Measurements from ENCODE around the gene FHOD3. TPM values are rescaled to one million over a fixed set of nuclear protein-coding genes. Genes with fewer than 3 reads are reported as not detected.
A peak's percentile ranks its signal among the peaks of the same experiment; 100 is the strongest.

FHOD3 gene
- polyA plus RNA-seq, 2 of the 4 experiments (the other 2 are of a cell fraction) = 2.5 to 3.6 TPM

DNA sequence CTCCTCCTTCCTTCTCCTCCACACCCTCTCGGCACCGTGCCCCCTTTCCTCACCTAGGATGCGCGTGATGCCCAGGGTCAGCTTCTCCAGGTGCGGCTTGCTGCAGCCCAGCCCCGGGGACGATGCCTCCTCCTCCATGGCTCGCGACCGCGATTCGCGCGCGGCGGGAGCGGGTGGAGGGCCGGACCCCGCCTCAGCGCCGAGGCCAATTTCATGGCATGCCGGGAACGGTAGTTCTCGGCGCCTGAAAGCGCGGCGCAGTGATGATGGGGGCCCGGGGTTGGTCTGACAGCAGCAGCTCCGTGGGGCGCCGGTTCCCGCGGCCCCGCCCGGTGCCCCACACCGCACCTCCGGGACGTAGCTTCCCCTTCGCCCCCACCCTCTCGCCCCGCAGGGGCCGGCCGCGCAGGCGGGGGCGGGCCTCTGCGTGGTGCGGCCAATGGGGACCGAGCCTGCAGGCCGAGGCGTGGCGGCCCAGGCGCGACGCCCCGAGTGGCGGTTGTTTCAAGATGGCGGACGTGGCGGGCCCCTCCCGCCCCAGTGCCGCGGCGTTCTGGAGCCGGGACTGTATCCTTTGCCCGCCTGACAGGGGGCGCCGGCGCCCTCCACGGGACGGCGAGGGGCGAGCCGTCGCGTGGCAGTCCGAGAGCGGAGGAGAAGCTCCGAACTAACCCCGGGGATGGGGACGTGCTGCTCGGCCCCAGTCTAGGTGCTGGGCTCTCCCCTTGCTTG, 531.3 kb downstream of the FHOD3 start, which contains the start of the genes KIAA1328 and TPGS2 (continued):
- TF ChIP-seq, protein P1, sequence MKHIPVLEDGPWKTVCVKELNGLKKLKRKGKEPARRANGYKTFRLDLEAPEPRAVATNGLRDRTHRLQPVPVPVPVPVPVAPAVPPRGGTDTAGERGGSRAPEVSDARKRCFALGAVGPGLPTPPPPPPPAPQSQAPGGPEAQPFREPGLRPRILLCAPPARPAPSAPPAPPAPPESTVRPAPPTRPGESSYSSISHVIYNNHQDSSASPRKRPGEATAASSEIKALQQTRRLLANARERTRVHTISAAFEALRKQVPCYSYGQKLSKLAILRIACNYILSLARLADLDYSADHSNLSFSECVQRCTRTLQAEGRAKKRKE (CRISPR knock-in tag; IDR thresholded peaks at IDR 0.05; ENCODE audit: low read depth) = no peak
- TF ChIP-seq ZFP36 (IDR thresholded peaks at IDR 0.05; ENCODE audit: borderline replicate concordance, partially characterized antibody) (no peak), RARB (CRISPR knock-in tag; IDR thresholded peaks at IDR 0.05) (no peak), EHF (CRISPR knock-in tag; IDR thresholded peaks at IDR 0.05) (no peak), MAZ (IDR thresholded peaks at IDR 0.05; ENCODE audit: borderline replicate concordance, low read depth, low read length) (no peak), POLR2A (IDR thresholded peaks at IDR 0.05; ENCODE audit: low read length) (peak; percentile 53), HOXB13 (CRISPR knock-in tag; IDR thresholded peaks at IDR 0.05; ENCODE audit: low read depth) (no peak), TP53 (CRISPR knock-in tag; IDR thresholded peaks at IDR 0.05) (no peak), POLR2AphosphoS2 (conservative IDR thresholded peaks at IDR 0.05; ENCODE audit: low read length) (no peak), ZC3H11A (IDR thresholded peaks at IDR 0.05) (no peak), HEYL (CRISPR knock-in tag; IDR thresholded peaks at IDR 0.05) (no peak), PHF8 (IDR thresholded peaks at IDR 0.05; ENCODE audit: borderline replicate concordance, low read depth) (peak; percentile 61), EHMT2 (IDR thresholded peaks at IDR 0.05; ENCODE audit: low read depth) (no peak), RAD21 (conservative IDR thresholded peaks at IDR 0.05 in 1 of 2, IDR thresholded peaks at IDR 0.05 in 1 of 2) (peak in 1 of 2 experiments; percentile 12; a peak in 2 of 5 replicates)
- TF ChIP-seq, protein P2, sequence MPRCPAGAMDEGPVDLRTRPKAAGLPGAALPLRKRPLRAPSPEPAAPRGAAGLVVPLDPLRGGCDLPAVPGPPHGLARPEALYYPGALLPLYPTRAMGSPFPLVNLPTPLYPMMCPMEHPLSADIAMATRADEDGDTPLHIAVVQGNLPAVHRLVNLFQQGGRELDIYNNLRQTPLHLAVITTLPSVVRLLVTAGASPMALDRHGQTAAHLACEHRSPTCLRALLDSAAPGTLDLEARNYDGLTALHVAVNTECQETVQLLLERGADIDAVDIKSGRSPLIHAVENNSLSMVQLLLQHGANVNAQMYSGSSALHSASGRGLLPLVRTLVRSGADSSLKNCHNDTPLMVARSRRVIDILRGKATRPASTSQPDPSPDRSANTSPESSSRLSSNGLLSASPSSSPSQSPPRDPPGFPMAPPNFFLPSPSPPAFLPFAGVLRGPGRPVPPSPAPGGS (IDR thresholded peaks at IDR 0.05) = no peak
- TF ChIP-seq, protein P3, sequence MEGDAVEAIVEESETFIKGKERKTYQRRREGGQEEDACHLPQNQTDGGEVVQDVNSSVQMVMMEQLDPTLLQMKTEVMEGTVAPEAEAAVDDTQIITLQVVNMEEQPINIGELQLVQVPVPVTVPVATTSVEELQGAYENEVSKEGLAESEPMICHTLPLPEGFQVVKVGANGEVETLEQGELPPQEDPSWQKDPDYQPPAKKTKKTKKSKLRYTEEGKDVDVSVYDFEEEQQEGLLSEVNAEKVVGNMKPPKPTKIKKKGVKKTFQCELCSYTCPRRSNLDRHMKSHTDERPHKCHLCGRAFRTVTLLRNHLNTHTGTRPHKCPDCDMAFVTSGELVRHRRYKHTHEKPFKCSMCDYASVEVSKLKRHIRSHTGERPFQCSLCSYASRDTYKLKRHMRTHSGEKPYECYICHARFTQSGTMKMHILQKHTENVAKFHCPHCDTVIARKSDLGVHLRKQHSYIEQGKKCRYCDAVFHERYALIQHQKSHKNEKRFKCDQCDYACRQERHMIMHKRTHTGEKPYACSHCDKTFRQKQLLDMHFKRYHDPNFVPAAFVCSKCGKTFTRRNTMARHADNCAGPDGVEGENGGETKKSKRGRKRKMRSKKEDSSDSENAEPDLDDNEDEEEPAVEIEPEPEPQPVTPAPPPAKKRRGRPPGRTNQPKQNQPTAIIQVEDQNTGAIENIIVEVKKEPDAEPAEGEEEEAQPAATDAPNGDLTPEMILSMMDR (IDR thresholded peaks at IDR 0.05) = peak; percentile 39; the same call in 2 of the 3 replicates
- TF ChIP-seq, protein P4, sequence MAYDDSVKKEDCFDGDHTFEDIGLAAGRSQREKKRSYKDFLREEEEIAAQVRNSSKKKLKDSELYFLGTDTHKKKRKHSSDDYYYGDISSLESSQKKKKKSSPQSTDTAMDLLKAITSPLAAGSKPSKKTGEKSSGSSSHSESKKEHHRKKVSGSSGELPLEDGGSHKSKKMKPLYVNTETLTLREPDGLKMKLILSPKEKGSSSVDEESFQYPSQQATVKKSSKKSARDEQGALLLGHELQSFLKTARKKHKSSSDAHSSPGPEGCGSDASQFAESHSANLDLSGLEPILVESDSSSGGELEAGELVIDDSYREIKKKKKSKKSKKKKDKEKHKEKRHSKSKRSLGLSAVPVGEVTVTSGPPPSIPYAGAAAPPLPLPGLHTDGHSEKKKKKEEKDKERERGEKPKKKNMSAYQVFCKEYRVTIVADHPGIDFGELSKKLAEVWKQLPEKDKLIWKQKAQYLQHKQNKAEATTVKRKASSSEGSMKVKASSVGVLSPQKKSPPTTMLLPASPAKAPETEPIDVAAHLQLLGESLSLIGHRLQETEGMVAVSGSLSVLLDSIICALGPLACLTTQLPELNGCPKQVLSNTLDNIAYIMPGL (CRISPR knock-in tag; IDR thresholded peaks at IDR 0.05; ENCODE audit: borderline replicate concordance) = no peak
- TF ChIP-seq, protein P5, sequence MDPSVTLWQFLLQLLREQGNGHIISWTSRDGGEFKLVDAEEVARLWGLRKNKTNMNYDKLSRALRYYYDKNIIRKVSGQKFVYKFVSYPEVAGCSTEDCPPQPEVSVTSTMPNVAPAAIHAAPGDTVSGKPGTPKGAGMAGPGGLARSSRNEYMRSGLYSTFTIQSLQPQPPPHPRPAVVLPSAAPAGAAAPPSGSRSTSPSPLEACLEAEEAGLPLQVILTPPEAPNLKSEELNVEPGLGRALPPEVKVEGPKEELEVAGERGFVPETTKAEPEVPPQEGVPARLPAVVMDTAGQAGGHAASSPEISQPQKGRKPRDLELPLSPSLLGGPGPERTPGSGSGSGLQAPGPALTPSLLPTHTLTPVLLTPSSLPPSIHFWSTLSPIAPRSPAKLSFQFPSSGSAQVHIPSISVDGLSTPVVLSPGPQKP (IDR thresholded peaks at IDR 0.05; ENCODE audit: low read depth, low read length) = no peak

Other genes with a start within 250 kb of the FHOD3 start
- gene RPRD1A, start 230.2 kb upstream of the FHOD3 start, polyA plus RNA-seq (2011; rRNA removed) = 40.1 and 58.2 TPM in 2 replicates
- gene RPRD1A, start 230.2 kb upstream of the FHOD3 start, polyA plus RNA-seq (2017; fragmentation: RNase III; extraction: RNeasy Plus Mini Kit Qiagen cat#74134 plus additional on column Dnase treatment) = 25.8 to 26.5 TPM (median 26.0 TPM) in 3 replicates
- gene SLC39A6, start 168.4 kb upstream of the FHOD3 start, polyA plus RNA-seq (2011; rRNA removed) = 63.8 and 68.0 TPM in 2 replicates
- gene SLC39A6, start 168.4 kb upstream of the FHOD3 start, polyA plus RNA-seq (2017; fragmentation: RNase III; extraction: RNeasy Plus Mini Kit Qiagen cat#74134 plus additional on column Dnase treatment) = 49.1 to 50.8 TPM (median 50.5 TPM) in 3 replicates
- 68.8 and 73.4 TPM in 2 replicates for gene ELP2, start 167.8 kb upstream of the FHOD3 start, polyA plus RNA-seq (2011; rRNA removed)
- gene ELP2, start 167.8 kb upstream of the FHOD3 start, polyA plus RNA-seq (2017; fragmentation: RNase III; extraction: RNeasy Plus Mini Kit Qiagen cat#74134 plus additional on column Dnase treatment) = 28.8 to 32.3 TPM (median 32.0 TPM) in 3 replicates
- 7.1 and 8.1 TPM in 2 replicates for gene MOCOS, start 110.2 kb upstream of the FHOD3 start, polyA plus RNA-seq (2011; rRNA removed)
- 2.7 to 3.3 TPM (median 3.2 TPM) in 3 replicates for gene MOCOS, start 110.2 kb upstream of the FHOD3 start, polyA plus RNA-seq (2017; fragmentation: RNase III; extraction: RNeasy Plus Mini Kit Qiagen cat#74134 plus additional on column Dnase treatment)